SHP77 treated with DMSO at 0.1 percent for 48 hours (cell line): Measurements from ENCODE around the gene MB.

Source experiments
- DNase-seq: peaks from one replicate; lab custom pipeline; 2025; lab: John Stamatoyannopoulos, UW

MB gene

DNA sequence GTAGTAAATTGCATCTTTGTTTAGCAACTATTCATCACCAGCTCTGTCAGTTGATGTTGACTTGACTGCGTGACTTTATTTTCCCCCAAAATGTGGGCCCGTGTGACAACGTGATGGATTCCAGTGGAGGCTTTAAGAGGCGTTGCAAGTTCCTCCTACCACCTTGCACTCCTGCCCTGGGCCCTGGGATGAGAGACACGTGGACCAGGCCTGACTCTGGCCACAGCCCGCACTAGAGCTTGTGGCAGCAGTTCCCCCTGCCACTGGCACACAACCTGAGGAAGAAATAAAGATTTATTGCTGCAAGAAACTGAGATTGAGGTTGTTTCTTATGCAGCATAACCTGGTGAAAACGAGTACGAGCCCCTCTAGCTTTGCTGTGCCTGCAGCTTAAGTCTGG lies 44.6 kb downstream of the MB start:
- no peak for DNase-seq

- no peak for DNase-seq
These were observed 46.4 kb downstream of the MB start for GRCh38 chr22:35570686-35571194.

DNA sequence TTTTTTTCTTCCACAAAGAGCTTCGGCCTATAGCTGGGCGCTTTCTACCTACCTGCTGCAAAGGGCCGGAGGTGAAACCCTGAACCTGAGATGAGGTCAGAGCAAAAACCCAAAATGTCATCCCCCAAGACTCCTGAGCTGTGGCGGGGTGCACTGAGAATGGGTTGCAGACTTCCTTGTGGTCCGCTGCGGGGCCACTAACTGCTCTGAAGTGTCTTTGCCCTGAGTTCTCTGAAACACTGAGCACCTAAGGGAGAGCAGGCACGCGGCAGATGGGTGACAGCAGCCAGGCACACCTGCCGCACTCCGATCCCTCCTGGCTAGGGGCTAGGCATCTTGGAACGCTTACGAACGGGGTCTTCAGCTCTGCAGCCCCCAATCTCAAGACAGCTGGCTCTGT lies 47.2 kb downstream of the MB start:
- no peak for DNase-seq

DNA sequence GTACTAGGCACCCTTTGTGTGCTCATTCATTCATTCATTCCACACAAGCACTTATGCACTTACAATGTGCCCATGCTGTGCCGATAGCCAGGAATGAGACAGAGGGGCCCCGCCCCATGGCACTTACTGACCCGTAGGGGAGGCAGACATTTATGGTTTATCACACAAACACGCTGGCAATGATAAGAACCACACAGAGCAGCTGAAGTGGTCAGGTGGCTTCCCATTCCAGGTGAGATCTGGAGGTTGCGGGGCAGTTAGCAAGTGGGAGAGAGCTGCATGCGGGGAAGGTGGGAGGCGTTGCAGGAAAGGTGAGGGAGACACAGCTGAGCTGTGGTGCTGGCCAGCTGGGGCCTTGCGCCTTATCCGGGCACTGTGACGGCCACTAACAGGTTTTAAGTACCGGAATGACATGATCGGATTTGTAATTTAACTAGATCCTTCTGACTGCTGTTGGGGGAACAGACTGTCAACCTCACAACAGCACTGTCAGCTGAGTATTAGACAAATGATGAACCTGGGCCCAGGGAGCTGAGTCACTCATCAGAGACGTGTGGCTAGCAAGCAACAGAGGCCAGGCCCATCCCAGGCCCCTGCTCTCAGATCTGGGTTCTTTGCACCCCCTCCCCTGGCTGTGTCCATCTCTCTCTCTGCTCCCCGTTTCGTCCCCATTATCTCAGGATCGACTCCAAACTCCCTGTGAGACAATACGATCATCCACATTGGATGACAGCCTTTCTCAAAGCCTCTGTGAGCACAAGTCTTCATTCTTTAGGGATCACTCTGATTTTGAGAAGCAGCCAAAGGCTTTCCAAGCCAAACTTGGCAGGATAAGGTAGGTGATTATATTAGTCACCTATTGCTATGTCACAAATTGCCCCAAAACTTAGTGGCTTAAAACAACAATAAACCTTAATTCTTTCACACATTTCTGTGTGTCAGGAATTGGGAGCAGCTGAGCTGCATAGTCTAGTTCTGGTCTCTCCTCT lies 48.1 kb downstream of the MB start:
- DNase-seq = no peak

- DNase-seq = no peak
These were observed 49.6 kb downstream of the MB start for GRCh38 chr22:35567351-35568141.

GRCh38 chr22:35564975-35565867 lies 51.9 kb downstream of the MB start:
- no peak for DNase-seq

DNA sequence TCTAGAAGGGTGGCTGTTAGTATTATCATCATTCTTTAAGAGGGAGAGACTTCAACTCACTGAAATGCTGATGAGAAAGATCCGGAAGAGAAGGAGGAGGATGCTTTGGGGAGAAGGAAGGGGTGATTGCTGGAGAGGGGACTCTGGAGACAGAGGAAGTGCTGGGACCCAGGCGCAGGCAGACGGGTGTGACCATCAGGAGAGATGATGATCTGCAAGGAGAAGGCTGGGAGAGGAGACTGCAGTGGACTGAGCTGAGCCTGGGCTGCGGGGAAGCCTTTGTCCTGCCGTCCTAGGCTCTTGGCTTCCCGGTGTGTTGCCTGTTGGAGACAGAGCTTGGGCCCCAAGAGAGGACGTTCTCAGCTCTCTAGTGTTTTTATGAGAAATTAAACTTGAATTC lies 53.9 kb downstream of the MB start:
- no peak for DNase-seq

GRCh38 chr22:35561796-35562526 lies 55.2 kb downstream of the MB start:
- DNase-seq = no peak

DNA sequence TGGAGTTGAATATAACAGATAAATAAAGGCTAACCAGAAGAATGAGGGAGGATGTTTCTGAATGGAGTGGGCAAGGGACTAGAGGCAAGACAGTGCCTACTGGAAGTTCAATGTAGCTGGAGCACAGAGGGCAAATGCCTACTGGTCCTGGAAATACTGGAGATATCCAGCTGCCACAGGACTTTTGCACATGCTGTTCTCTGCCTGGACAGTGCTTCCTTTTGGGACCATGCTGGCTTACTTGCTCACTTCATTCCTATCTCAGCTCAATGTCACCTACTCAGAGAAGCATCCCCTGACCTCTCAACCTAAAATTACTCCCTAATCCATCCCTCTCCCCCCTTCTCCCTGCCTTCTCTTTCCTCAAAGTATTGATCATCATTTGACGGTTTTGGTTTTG lies 56.3 kb downstream of the MB start:
- DNase-seq = no peak

GRCh38 chr22:35560366-35560765 lies 56.8 kb downstream of the MB start:
- no peak for DNase-seq

- DNase-seq = no peak
These were observed 57.6 kb downstream of the MB start for GRCh38 chr22:35559354-35560005.

DNA sequence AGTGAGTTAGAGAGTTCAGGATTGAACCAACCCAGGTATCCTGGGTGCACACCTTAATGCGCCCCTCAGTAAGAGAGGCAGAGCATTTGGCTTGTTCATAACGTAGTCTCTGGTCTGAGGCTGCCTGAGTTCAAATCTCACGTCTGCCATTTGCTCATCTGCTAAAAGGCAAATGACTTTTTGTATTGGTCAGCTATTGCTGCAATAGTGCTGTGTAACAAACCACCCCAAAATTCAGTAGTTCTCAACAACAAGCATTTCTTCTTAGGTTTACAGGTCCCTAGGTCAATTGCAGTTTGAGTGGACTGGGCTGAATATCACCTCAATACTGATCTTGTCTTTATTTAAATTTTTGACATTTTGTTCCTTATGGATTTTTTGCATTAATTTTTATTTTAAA lies 58.4 kb downstream of the MB start:
- DNase-seq = no peak

GRCh38 chr22:35558031-35558430 lies 59.1 kb downstream of the MB start:
- DNase-seq = no peak
